22Rv1 (cell line): ENCODE measurements around the gene STAT6.

Experiments used
- H3K27ac ChIP-seq: fragments of 450-650 bp; 2 replicates; pipeline ENCODE4 v1.5.1; 2017
- ZFX ChIP-seq: fragments of 450-650 bp; IDR thresholded peaks from 2 replicates; pipeline ENCODE4 v1.6.1; 2017; ENCODE audit warnings: antibody characterized with exemption, borderline replicate concordance
- TF ChIP-seq, protein P1 (sequence below): fragments of 450-650 bp; IDR thresholded peaks from 2 replicates; pipeline ENCODE4 v1.5.1; 2017; ENCODE audit warnings: mild to moderate bottlenecking

The STAT6 gene

DNA sequence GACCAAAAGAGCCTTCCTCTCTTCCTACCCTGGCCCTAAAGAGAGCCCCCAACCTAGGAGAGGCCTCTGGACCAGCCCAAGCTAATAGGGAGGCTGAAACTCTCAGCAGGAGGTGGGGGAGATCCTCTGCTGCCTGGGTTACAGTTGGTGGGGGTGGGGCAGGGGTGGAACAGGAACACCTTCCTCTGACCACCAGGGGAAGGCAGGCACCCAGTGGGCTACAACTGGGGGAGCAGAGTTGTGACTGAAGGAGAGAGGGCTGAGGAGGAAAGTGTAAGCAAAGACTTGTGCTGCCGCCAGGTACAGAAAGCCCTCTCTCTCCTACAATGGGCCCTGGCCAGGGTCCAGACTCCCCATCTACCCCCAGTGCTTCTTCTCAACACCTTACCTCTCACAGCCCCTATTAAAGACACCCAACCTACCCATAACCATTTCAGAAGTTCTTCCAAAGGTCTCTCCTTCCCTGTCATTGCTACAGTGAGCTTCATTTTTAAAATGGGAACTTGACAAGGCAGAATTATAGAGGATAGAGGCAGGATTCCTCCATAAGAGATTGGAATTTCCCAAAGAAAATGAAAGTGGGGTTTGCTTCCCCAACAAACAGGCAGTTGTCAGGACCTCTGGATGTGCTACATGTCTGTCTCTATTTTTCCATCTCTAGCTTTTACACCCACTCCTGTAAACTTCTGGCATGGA is 62.6 kb downstream of the STAT6 start:
- TF ChIP-seq, protein P1, sequence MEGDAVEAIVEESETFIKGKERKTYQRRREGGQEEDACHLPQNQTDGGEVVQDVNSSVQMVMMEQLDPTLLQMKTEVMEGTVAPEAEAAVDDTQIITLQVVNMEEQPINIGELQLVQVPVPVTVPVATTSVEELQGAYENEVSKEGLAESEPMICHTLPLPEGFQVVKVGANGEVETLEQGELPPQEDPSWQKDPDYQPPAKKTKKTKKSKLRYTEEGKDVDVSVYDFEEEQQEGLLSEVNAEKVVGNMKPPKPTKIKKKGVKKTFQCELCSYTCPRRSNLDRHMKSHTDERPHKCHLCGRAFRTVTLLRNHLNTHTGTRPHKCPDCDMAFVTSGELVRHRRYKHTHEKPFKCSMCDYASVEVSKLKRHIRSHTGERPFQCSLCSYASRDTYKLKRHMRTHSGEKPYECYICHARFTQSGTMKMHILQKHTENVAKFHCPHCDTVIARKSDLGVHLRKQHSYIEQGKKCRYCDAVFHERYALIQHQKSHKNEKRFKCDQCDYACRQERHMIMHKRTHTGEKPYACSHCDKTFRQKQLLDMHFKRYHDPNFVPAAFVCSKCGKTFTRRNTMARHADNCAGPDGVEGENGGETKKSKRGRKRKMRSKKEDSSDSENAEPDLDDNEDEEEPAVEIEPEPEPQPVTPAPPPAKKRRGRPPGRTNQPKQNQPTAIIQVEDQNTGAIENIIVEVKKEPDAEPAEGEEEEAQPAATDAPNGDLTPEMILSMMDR, result no peak
- TF ChIP-seq ZFX, result no peak
- peak overlapping the region; percentile 72 for H3K27ac ChIP-seq

DNA sequence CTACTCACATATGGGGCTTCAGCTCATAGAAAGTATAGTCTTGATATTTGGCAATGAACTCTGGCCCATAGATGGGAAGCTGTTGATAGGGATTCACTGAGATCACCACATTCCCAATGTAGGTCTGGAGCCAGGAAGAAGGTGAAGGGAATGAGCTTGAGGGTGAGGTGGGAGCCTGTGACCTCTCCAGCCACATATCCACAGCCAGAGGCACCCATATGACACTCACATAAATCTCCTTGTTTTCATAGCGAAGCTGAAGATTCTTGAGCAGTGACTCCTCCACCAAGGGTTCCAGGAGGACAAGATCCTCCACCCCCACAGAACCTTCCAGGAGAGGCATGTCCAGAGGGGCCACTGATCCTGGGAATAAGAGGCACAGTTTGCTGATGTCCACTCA is 63.2 kb downstream of the STAT6 start:
- H3K27ac ChIP-seq, result peak overlapping the region; percentile 72; the same call in 1 of the 2 replicates
- TF ChIP-seq, protein P1, result no peak
- TF ChIP-seq ZFX, result no peak

DNA sequence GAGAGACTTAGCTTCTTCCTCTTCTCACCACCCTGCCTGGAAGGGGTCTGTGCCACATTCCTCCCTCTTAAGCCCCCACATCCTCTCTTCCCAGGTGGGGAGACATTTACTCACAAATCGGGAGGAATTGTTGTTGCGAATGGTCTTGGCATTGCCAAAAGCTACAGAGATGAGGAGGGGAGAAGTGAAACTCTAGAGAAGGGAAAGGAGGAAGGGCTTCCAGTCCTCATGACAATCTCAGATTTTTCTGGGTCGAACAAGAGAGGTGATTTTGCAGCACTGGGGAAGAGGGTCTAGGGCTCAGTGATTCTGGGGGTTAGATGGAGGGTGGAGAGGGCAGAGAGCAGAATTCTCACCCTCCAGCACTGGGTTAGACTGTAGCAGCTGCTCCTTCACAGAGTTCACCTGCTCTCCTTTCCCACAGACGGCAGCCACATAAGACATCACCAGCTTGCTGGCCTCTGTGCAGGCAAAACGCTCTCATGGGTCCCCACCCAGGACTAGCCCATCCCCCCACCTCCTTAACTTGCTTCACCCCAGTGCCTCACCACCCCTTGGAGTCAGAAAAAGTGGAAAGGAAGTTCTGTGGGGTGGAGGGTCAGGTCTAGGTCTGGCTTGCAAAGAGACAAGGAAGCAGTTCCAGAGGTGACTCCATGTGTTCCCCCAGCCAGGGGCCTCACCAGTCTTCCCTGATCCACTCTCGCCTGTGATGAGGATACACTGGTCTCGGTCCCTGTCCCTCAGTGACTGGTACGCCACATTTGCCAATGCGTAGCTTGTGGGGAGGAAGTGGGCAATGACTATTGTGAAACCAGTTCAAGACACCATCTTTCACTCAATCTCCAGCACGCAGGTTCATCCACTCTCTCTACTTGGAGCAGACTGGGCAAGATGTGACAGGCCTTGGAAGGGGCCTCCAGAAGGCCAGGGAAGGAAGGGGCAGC is 63.9 kb downstream of the STAT6 start:
- H3K27ac ChIP-seq, result no peak overlapping the region
- no peak for TF ChIP-seq ZFX
- TF ChIP-seq, protein P1, result no peak

DNA sequence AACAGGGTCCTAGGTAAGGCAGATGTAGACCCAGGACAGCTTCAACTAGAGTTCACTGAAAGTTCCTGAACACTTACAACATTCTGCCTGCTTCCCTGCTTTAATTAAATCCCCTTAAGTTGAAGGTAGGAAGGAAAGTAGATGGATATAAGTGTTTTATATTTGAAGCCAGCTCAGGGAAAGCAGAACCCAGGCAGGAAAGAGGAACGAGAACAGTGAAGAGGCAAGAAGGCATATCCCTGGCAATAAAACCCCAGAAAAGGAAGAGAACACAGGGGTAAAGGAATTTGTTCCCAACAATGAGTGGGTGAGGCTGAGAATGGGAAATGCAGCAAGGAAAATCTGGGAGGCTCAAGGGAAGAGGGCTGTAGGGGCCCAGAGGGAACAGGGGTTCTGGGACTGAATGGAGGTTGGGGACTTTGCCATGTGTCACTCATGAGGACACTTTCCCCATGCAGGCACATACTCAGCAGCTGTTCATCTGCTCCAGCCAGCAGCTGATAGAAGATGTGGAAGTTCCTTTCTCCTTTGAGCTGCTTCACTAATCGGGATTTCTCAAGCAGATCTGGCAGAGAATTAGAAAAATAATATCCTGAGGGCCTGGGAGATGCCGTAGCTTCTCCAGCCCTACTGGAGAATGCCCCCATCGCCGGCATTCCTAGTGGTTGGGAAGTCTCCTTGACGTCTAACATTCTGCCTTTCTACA is 64.9 kb downstream of the STAT6 start:
- no peak for TF ChIP-seq ZFX
- TF ChIP-seq, protein P1, result no peak
- no peak overlapping the region for H3K27ac ChIP-seq
